Measurements from ENCODE around the gene LGI4. TPM values are rescaled to one million over a fixed set of nuclear protein-coding genes. Genes with fewer than 3 reads are reported as not detected.

Gene LGI4
- total RNA-seq, 1 donor, result 0.09 TPM

GRCh38 chr19:35142606-35143230 lies 7.9 kb upstream of the LGI4 start:
- no peak overlapping the region for H3K4me3 ChIP-seq (ENCODE audit: low read depth, low read length)
- DNase-seq (ENCODE audit: low read depth), result no peak
- peak; percentile 35 for TF ChIP-seq CTCF (IDR thresholded peaks at IDR 0.05; ENCODE audit: insufficient read depth, low read length)

- TF ChIP-seq CTCF (IDR thresholded peaks at IDR 0.05; ENCODE audit: insufficient read depth, low read length), result no peak
- H3K4me3 ChIP-seq (ENCODE audit: low read depth, low read length), result no peak overlapping the region
- DNase-seq (ENCODE audit: low read depth), result no peak
Observed at GRCh38 chr19:35141837-35142605, 7.2 kb upstream of the LGI4 start.

GRCh38 chr19:35140962-35141836 lies 6.3 kb upstream of the LGI4 start:
- DNase-seq (ENCODE audit: low read depth), result peak; percentile 79
- peak overlapping the region; percentile 13 for H3K4me3 ChIP-seq (ENCODE audit: low read depth, low read length)

GRCh38 chr19:35140207-35140961 lies 5.5 kb upstream of the LGI4 start:
- no peak for DNase-seq (ENCODE audit: low read depth)
- no peak overlapping the region for H3K4me3 ChIP-seq (ENCODE audit: low read depth, low read length)
- TF ChIP-seq CTCF (IDR thresholded peaks at IDR 0.05; ENCODE audit: insufficient read depth, low read length), result no peak

More at GRCh38 chr19:35140962-35141836, 6.3 kb upstream of the LGI4 start:
- TF ChIP-seq CTCF (IDR thresholded peaks at IDR 0.05; ENCODE audit: insufficient read depth, low read length), result peak; percentile 64

GRCh38 chr19:35138305-35138892 lies 3.5 kb upstream of the LGI4 start, which contains the start of gene FXYD1:
FXYD1 (plus strand) TSS chr19:35138824; CDS start chr19:35140080, 1,256 bp downstream.
- peak; percentile 33 for DNase-seq (ENCODE audit: low read depth)
- TF ChIP-seq CTCF (IDR thresholded peaks at IDR 0.05; ENCODE audit: insufficient read depth, low read length), result no peak
- peak within 1 kb of the TSS; percentile 38 for H3K4me3 ChIP-seq (ENCODE audit: low read depth, low read length)
